ENCODE results near the gene E2F1.

Gene E2F1

DNA sequence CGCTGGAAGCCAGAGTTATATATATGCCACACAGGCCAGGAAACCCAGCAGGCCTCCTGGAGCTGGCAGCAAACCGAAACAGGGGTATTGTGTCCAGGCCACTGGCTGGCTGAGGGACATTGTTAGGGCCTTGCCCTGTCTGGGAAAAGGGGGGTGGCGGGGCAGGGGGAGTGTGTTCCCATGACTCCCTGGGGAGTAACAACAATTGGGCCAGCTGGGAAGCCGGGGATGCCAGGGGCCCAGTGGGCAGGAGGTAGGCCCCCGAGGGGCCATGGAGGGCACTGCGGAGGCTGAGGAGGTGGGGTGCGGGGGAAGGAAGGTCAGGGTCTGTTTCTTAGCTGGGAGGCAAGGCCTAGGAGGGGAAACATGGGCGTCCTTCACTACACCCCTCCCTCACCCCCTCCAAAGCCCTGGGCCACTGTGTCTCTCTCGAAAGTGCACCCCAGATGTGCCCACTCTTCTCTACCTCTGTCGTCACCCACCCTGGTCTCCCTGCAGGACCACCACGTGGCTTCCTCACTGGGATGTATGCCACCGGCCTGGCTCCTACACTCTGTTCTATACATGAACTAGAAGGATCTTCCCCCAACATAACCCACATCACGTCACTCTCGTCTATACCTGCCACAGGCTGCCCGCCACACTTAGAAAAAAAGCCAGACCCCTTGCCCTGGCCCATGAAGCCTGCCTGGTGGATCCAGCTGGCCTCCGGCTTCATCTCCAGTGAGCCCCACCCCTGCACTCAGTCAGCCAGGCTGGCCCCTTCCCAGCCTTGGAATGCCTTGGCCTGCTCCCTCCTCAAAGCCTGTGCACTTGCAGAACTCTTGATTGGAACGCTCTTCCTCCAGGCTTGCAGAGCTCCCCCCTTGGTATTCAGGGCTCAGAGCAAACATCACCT is 7.8 kb upstream of the E2F1 start:
- WGBS, 2 donors (ENCODE audit: extremely low coverage in 2 of 2, insufficient read length in 2 of 2, insufficient replicate concordance in 1 of 2) = no CpG with 5 or more reads among the region's 17 CpGs

GRCh38 chr20:33693289-33693688 is 7.1 kb upstream of the E2F1 start:
- Histone ChIP-seq H3K4me2 (ENCODE audit: insufficient read depth, low read length, poor library complexity, severe bottlenecking) (no peak overlapping the region), H3K36me3 (replicated peaks in 1 of 2; ENCODE audit: control insufficient read depth in 2 of 2, insufficient read depth in 2 of 2, low read length in 2 of 2) (no peaks in the 10 kb centered on the region), H2AFZ (ENCODE audit: low read length) (no peak overlapping the region), H3K4me1 (ENCODE audit: control insufficient read depth in 2 of 2, insufficient read depth in 1 of 2, low read depth in 1 of 2, low read length in 2 of 2) (peaks cover 14 to 21% of the 10 kb centered on the region in 2 donors), H2BK15ac (ENCODE audit: low read length) (no peak overlapping the region), H3K4me3 (ENCODE audit: low read length in 2 of 2) (no peak overlapping the region), H2BK5ac (ENCODE audit: low read length) (peak overlapping the region; percentile 1), H3K18ac (ENCODE audit: low read length) (peak overlapping the region; percentile 1), H2BK120ac (ENCODE audit: low read depth, low read length) (no peak overlapping the region), H4K8ac (ENCODE audit: low read depth, low read length) (no peak overlapping the region), H2BK12ac (ENCODE audit: low read length) (no peak overlapping the region), H4K91ac (ENCODE audit: low read depth, low read length, poor library complexity) (no peak overlapping the region), H3K23ac (ENCODE audit: low read depth, low read length, poor library complexity) (no peak overlapping the region), H3K9me3 (replicated peaks in 1 of 2; ENCODE audit: control insufficient read depth in 2 of 2, insufficient read depth in 1 of 2, low read depth in 1 of 2, low read length in 2 of 2) (peaks cover 0 to 4% of the 10 kb centered on the region in 2 donors), H3K9ac (ENCODE audit: low read depth, low read length, poor library complexity) (no peak overlapping the region), H3K14ac (ENCODE audit: low read length) (no peak overlapping the region), H3K27ac (replicated peaks; ENCODE audit: low read length) (peak overlapping the region; percentile 80), H3K4ac (ENCODE audit: low read length) (no peak overlapping the region), H3K79me1 (ENCODE audit: low read depth, low read length) (no peaks in the 10 kb centered on the region), H2AK5ac (ENCODE audit: low read depth, low read length) (no peak overlapping the region), H3K27me3 (ENCODE audit: control insufficient read depth in 3 of 3, insufficient read depth in 3 of 3, low read depth in 1 of 3, low read length in 3 of 3) (peaks cover 0 to 7% (median 0%) of the 10 kb centered on the region in 3 experiments)
- DNase-seq (ENCODE audit: low spot score) = no peak
- WGBS, 2 donors (ENCODE audit: extremely low coverage in 2 of 2, insufficient read length in 2 of 2, insufficient replicate concordance in 1 of 2) = no CpG with 5 or more reads among the region's 5 CpGs

More for the DNA sequence above, 7.8 kb upstream of the E2F1 start:
- H3K14ac ChIP-seq (ENCODE audit: low read length) = peak overlapping the region; percentile 17
- H3K36me3 ChIP-seq (replicated peaks in 1 of 2; ENCODE audit: control insufficient read depth in 2 of 2, insufficient read depth in 2 of 2, low read length in 2 of 2) = no peaks in the 10 kb centered on the region
- H3K27ac ChIP-seq (replicated peaks; ENCODE audit: low read length) = peak overlapping the region; percentile 80
- H3K23ac ChIP-seq (ENCODE audit: low read depth, low read length, poor library complexity) = no peak overlapping the region
- H2AFZ ChIP-seq (ENCODE audit: low read length) = peak overlapping the region; percentile 83
- H3K9ac ChIP-seq (ENCODE audit: low read depth, low read length, poor library complexity) = no peak overlapping the region
- H2BK120ac ChIP-seq (ENCODE audit: low read depth, low read length) = no peak overlapping the region
- H3K4ac ChIP-seq (ENCODE audit: low read length) = no peak overlapping the region
- no peaks in the 10 kb centered on the region for H3K79me1 ChIP-seq (ENCODE audit: low read depth, low read length)
- H4K8ac ChIP-seq (ENCODE audit: low read depth, low read length) = no peak overlapping the region
- H2BK15ac ChIP-seq (ENCODE audit: low read length) = peak overlapping the region; percentile 5
- H2BK12ac ChIP-seq (ENCODE audit: low read length) = peak overlapping the region; percentile 8
- H3K4me2 ChIP-seq (ENCODE audit: insufficient read depth, low read length, poor library complexity, severe bottlenecking) = no peak overlapping the region
- H3K27me3 ChIP-seq (ENCODE audit: control insufficient read depth in 3 of 3, insufficient read depth in 3 of 3, low read depth in 1 of 3, low read length in 3 of 3) = peaks cover 0 to 4% (median 0%) of the 10 kb centered on the region in 3 experiments
- peak overlapping the region; percentile 1 for H2BK5ac ChIP-seq (ENCODE audit: low read length)
- H2AK5ac ChIP-seq (ENCODE audit: low read depth, low read length) = peak overlapping the region; percentile 1
- peak overlapping the region; percentile 32 for H3K18ac ChIP-seq (ENCODE audit: low read length)
- no peak overlapping the region for H4K91ac ChIP-seq (ENCODE audit: low read depth, low read length, poor library complexity)
- H3K4me1 ChIP-seq (ENCODE audit: control insufficient read depth in 2 of 2, insufficient read depth in 1 of 2, low read depth in 1 of 2, low read length in 2 of 2) = peaks cover 14 to 21% of the 10 kb centered on the region in 2 donors
- H3K4me3 ChIP-seq (ENCODE audit: low read length in 2 of 2) = no peak overlapping the region
- H3K9me3 ChIP-seq (replicated peaks in 1 of 2; ENCODE audit: control insufficient read depth in 2 of 2, insufficient read depth in 1 of 2, low read depth in 1 of 2, low read length in 2 of 2) = peaks cover 0 to 6% of the 10 kb centered on the region in 2 donors
- no peak for DNase-seq (ENCODE audit: low spot score)

GRCh38 chr20:33689973-33690372 is 3.8 kb upstream of the E2F1 start:
- no CpG with 5 or more reads among the region's 4 CpGs for WGBS, 2 donors (ENCODE audit: extremely low coverage in 2 of 2, insufficient read length in 2 of 2, insufficient replicate concordance in 1 of 2)
- H3K27me3 ChIP-seq (ENCODE audit: control insufficient read depth in 3 of 3, insufficient read depth in 3 of 3, low read depth in 1 of 3, low read length in 3 of 3) = peaks cover 0 to 12% (median 0%) of the 10 kb centered on the region in 3 experiments
- peaks cover 21 to 26% of the 10 kb centered on the region in 2 donors for H3K4me1 ChIP-seq (ENCODE audit: control insufficient read depth in 2 of 2, insufficient read depth in 1 of 2, low read depth in 1 of 2, low read length in 2 of 2)
- H2AFZ ChIP-seq (ENCODE audit: low read length) = peak overlapping the region; percentile 27
- no peak overlapping the region for H3K4me2 ChIP-seq (ENCODE audit: insufficient read depth, low read length, poor library complexity, severe bottlenecking)
- no peak overlapping the region for H3K23ac ChIP-seq (ENCODE audit: low read depth, low read length, poor library complexity)
- no peak overlapping the region for H2AK5ac ChIP-seq (ENCODE audit: low read depth, low read length)
- no peak overlapping the region for H3K14ac ChIP-seq (ENCODE audit: low read length)
- no peak overlapping the region for H3K18ac ChIP-seq (ENCODE audit: low read length)
- no peak overlapping the region for H2BK120ac ChIP-seq (ENCODE audit: low read depth, low read length)
- no peak overlapping the region for H4K8ac ChIP-seq (ENCODE audit: low read depth, low read length)
- H3K4me3 ChIP-seq (ENCODE audit: low read length in 2 of 2) = no peak overlapping the region
- H2BK15ac ChIP-seq (ENCODE audit: low read length) = no peak overlapping the region
- no peak overlapping the region for H2BK12ac ChIP-seq (ENCODE audit: low read length)
- H3K79me1 ChIP-seq (ENCODE audit: low read depth, low read length) = no peaks in the 10 kb centered on the region
- no peak overlapping the region for H3K4ac ChIP-seq (ENCODE audit: low read length)
- no peak overlapping the region for H3K9ac ChIP-seq (ENCODE audit: low read depth, low read length, poor library complexity)
- H2BK5ac ChIP-seq (ENCODE audit: low read length) = no peak overlapping the region
- H3K36me3 ChIP-seq (replicated peaks in 1 of 2; ENCODE audit: control insufficient read depth in 2 of 2, insufficient read depth in 2 of 2, low read length in 2 of 2) = no peaks in the 10 kb centered on the region
- no peak overlapping the region for H4K91ac ChIP-seq (ENCODE audit: low read depth, low read length, poor library complexity)
- no peaks in the 10 kb centered on the region for H3K9me3 ChIP-seq (replicated peaks in 1 of 2; ENCODE audit: control insufficient read depth in 2 of 2, insufficient read depth in 1 of 2, low read depth in 1 of 2, low read length in 2 of 2)
- DNase-seq (ENCODE audit: low spot score) = no peak
- H3K27ac ChIP-seq (replicated peaks; ENCODE audit: low read length) = no peak overlapping the region

GRCh38 chr20:33689493-33689892 is 3.3 kb upstream of the E2F1 start:
- no peak overlapping the region for H3K4me3 ChIP-seq (ENCODE audit: low read length in 2 of 2)
- H3K36me3 ChIP-seq (replicated peaks in 1 of 2; ENCODE audit: control insufficient read depth in 2 of 2, insufficient read depth in 2 of 2, low read length in 2 of 2) = peaks cover 0 to 2% of the 10 kb centered on the region in 2 donors
- H3K14ac ChIP-seq (ENCODE audit: low read length) = no peak overlapping the region
- no peak overlapping the region for H3K27ac ChIP-seq (replicated peaks; ENCODE audit: low read length)
- H2AK5ac ChIP-seq (ENCODE audit: low read depth, low read length) = no peak overlapping the region
- no peak overlapping the region for H3K4ac ChIP-seq (ENCODE audit: low read length)
- H3K4me1 ChIP-seq (ENCODE audit: control insufficient read depth in 2 of 2, insufficient read depth in 1 of 2, low read depth in 1 of 2, low read length in 2 of 2) = peaks cover 22 to 29% of the 10 kb centered on the region in 2 donors
- no peak overlapping the region for H2BK5ac ChIP-seq (ENCODE audit: low read length)
- H3K9me3 ChIP-seq (replicated peaks in 1 of 2; ENCODE audit: control insufficient read depth in 2 of 2, insufficient read depth in 1 of 2, low read depth in 1 of 2, low read length in 2 of 2) = no peaks in the 10 kb centered on the region
- no peak overlapping the region for H2AFZ ChIP-seq (ENCODE audit: low read length)
- no peak overlapping the region for H2BK12ac ChIP-seq (ENCODE audit: low read length)
- no peak overlapping the region for H3K4me2 ChIP-seq (ENCODE audit: insufficient read depth, low read length, poor library complexity, severe bottlenecking)
- no peak overlapping the region for H2BK120ac ChIP-seq (ENCODE audit: low read depth, low read length)
- peaks cover 0 to 12% (median 0%) of the 10 kb centered on the region in 3 experiments for H3K27me3 ChIP-seq (ENCODE audit: control insufficient read depth in 3 of 3, insufficient read depth in 3 of 3, low read depth in 1 of 3, low read length in 3 of 3)
- no peak for DNase-seq (ENCODE audit: low spot score)
- no peak overlapping the region for H3K9ac ChIP-seq (ENCODE audit: low read depth, low read length, poor library complexity)
- no peak overlapping the region for H2BK15ac ChIP-seq (ENCODE audit: low read length)
- H4K8ac ChIP-seq (ENCODE audit: low read depth, low read length) = no peak overlapping the region
- H3K18ac ChIP-seq (ENCODE audit: low read length) = no peak overlapping the region
- no peaks in the 10 kb centered on the region for H3K79me1 ChIP-seq (ENCODE audit: low read depth, low read length)
- H4K91ac ChIP-seq (ENCODE audit: low read depth, low read length, poor library complexity) = no peak overlapping the region
- H3K23ac ChIP-seq (ENCODE audit: low read depth, low read length, poor library complexity) = no peak overlapping the region
- WGBS, 2 donors (ENCODE audit: extremely low coverage in 2 of 2, insufficient read length in 2 of 2, insufficient replicate concordance in 1 of 2) = no CpG with 5 or more reads among the region's 1 CpG
